Measurements from ENCODE around the gene RPH3AL. TPM values are rescaled to one million over a fixed set of nuclear protein-coding genes. Genes with fewer than 3 reads are reported as not detected.

The RPH3AL gene
- total and polyA plus RNA-seq, 2 of the 8 experiments (the other 6 are each of a cell fraction or from before 2014, with no cell fraction given): 5.6 to 5.8 TPM

DNA sequence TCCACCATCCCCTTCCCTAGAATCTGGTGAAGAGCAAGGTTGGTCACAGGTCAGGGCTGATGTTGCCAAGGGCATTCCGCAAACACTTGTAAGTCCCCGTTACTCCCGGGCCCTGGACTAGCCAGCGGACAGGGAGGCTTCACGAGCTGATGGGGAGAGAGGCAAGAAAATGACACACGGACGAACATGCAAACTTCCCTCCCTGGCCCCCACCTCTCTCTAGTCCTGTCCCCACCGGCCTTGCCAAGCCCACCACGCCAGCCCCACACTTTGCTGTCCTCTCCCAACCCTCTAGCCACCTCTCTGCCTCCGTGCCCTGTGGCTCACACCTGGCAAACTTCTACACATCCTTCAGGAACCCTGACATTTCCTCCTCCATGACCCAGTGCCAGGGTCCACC lies 54.8 kb downstream of the RPH3AL start (continued):
- TF ChIP-seq, protein P1, sequence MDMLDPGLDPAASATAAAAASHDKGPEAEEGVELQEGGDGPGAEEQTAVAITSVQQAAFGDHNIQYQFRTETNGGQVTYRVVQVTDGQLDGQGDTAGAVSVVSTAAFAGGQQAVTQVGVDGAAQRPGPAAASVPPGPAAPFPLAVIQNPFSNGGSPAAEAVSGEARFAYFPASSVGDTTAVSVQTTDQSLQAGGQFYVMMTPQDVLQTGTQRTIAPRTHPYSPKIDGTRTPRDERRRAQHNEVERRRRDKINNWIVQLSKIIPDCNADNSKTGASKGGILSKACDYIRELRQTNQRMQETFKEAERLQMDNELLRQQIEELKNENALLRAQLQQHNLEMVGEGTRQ (IDR thresholded peaks at IDR 0.05; ENCODE audit: low read length): no peak

Data from H1 (cell line).